A549 treated with CORT108297 at 1 μM for 4 hours (cell line): ENCODE data around the gene AP3M1. TPM values are rescaled to one million over a fixed set of nuclear protein-coding genes. Genes with fewer than 3 reads are reported as not detected.

Experiments
- total RNA-seq: library from RNA; stranded (reverse); fragments of 200-300 nt; extraction: Qiagen RNA extraction; gene quantifications from 5 replicates; pipeline ENCODE4 v1.2.3, GENCODE V29; 2022

AP3M1 gene, protein sequence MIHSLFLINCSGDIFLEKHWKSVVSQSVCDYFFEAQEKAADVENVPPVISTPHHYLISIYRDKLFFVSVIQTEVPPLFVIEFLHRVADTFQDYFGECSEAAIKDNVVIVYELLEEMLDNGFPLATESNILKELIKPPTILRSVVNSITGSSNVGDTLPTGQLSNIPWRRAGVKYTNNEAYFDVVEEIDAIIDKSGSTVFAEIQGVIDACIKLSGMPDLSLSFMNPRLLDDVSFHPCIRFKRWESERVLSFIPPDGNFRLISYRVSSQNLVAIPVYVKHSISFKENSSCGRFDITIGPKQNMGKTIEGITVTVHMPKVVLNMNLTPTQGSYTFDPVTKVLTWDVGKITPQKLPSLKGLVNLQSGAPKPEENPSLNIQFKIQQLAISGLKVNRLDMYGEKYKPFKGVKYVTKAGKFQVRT
- 28.1 to 38.2 TPM (median 31.5 TPM) in 5 replicates for total RNA-seq

DNA sequence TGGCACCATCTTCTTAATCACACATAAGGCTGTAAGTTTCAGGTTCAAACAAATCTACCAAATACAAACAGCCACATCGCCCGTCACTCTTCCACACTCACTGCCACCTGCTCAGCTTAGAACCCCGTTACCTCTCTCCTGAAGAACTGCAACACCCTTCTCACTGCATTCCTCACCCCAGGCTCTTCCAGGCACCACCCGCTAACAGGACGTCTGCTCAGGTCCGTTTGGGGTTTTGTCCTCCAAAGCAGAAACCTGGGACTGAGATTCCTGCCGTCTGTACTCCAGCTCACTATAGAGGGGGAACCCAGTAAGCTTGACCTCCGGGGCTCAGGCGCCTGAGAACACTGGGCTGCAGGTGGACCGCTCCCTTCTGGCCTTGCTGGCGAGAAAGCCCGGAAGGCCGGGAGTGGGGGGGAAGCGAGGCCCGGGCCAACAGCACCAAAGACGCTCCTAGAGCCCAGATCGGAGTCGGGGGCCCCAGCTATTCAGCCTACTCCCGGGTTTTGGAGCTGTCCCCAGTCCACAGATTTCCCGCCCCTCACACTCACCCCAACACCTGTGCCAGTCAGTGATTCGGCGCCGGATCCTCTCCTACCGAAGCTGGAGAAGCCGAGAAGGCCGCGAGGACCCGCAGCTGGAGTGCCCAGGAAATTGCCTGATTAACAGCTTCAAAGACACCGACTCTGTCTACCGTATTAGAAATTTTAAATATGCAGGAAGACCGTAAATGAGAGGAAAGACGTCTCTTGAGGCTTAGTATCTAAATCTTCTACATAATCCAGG, at the start of gene AP3M1:
TSS of gene AP3M1 (minus strand) at position 625 of the 786 bp plus-strand sequence. CDS start 12,449 bp downstream, outside the sequence.

DNA sequence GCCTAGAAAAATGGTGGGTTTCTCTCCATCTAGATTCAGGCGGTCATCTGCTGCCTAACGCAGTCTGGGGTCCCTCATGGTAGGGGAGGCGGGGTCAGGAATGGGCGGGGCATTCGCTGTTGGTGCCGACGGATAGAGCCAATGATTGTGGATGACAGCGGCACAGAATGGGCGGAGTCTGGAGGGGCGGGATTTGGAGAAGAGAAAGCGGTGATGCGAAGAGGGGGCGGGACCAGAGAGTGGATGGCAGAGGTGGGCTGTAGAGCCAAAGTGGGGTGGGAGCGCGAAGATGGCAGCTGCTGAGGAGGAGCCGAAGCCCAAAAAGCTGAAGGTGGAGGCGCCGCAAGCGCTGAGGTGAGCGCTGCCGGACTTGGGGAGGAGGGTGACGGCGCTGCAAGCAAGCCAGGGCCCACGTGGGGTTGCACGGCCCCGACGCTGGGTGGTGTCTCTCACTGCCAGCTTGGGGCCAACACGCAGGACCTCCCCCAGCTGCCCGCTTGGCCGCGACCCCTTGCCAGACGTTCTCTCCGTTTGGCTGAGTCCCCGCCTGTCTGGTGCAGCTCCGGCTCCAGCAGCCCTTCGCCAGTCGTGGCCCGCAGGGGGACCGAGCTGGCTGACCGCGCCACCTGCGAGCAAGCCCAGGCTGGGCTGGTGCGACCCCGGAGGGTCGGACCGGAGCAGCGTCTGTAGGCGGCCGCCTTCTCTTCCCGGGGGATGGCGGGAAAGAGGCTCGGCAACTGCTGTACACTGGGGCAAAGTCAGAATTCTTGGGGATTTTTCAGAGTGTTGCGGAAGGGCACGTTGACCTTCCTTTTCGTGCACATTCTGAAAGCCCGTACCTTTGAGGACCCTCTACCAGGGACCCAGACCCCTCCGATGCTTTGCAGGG, 606 bp upstream of the AP3M1 start, which contains the start of gene ADK:
TSS of gene ADK (plus strand) at position 232 of the 889 bp plus-strand sequence. CDS start at position 290, 58 bp downstream.

Other genes with a start within 250 kb of the AP3M1 start
- 109 to 124 TPM (median 120 TPM) in 5 replicates for gene PLAU, start 239.7 kb downstream of the AP3M1 start, total RNA-seq
- 93.3 to 148 TPM (median 126 TPM) in 5 replicates for gene VCL, start 152.7 kb downstream of the AP3M1 start, total RNA-seq
- gene ADK, start 393 bp upstream of the AP3M1 start, total RNA-seq: 31.1 to 36.2 TPM (median 33.2 TPM) in 5 replicates